SHP77 (cell line): Measurements from ENCODE around the gene EIF4B.
A peak's percentile ranks its signal among the peaks of the same experiment; 100 is the strongest.
"Not testable (repeated sequence)": the region's sequence is repeated elsewhere in the genome, so short reads cannot be mapped to it uniquely, and the experiment has no call there.

Source experiments
- DNase-seq, 2 experiments: peaks; one replicate each; lab custom pipeline; 2025; lab: John Stamatoyannopoulos, UW

Gene EIF4B

GRCh38 chr12:52992699-52993557 lies 13.3 kb upstream of the EIF4B start:
- no peak for DNase-seq

- no peak for DNase-seq
These were observed 12.7 kb upstream of the EIF4B start for GRCh38 chr12:52993558-52993869.

- DNase-seq, result no peak
These were observed 2.1 kb upstream of the EIF4B start for GRCh38 chr12:53004178-53004577.

GRCh38 chr12:53004582-53004981 lies 1.7 kb upstream of the EIF4B start:
- no peak for DNase-seq

DNA sequence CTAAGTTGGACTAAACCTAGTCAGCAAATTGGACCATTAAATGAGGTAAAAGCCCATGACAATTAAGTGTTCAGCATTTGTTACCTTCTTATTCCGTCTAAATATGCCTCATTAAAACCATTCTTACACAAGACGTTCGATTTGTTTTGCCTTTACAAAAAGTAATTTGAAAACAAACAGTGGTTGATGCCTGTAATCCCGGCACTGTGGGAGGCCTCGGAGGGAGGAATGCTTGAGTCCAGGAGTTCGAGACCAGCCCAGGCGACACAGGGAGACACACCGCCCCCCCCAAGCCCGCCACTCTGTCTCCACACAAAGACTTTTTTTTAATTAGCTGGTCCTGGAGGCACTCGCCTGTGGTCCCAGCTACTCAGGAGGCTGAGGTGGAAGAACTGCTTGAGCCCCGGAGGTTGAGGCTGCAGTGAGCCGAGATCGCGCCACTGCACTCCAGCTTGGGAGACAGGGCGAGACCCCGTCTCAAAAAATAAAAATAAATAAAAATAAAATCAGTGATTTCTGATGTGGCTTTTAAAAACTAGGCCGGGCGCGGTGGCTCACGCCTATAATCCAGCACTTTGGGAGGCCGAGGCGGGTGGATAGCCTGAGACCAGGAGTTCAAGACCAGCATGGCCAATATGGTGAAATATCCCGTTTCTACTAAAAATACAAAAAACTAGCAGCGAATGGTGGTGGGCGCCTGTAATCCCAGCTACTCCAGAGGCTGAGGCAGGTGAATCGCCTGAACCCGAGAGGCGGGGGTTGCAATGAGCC lies 856 bp upstream of the EIF4B start:
- no peak for DNase-seq

- peak; percentile 51 to 66 for DNase-seq
These were observed 604 bp downstream of the EIF4B start for GRCh38 chr12:53006810-53007309.

GRCh38 chr12:53007343-53007742 lies 1.1 kb downstream of the EIF4B start:
- DNase-seq, result no peak

GRCh38 chr12:53008760-53009159 lies 2.5 kb downstream of the EIF4B start:
- not testable (repeated sequence) for DNase-seq

DNA sequence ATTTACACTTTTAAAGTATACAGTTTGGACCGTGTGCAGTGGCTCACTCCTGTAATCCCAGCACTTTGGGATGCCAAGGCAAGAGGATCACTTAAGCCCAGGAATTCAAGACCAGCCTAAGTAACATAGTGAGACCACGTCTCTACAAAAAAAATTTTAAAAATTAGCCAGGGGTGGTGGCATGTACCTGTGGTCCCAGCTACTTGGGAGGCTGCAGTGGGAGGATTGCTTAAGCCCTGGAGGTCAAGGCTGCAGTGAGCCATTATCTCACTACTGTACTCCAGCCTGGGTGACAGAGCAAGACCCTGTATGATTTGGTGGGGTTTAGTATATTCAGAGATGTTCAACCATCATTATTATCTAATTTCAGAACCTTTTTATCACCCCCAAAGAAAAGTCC lies 4.7 kb downstream of the EIF4B start:
- DNase-seq, result no peak

DNA sequence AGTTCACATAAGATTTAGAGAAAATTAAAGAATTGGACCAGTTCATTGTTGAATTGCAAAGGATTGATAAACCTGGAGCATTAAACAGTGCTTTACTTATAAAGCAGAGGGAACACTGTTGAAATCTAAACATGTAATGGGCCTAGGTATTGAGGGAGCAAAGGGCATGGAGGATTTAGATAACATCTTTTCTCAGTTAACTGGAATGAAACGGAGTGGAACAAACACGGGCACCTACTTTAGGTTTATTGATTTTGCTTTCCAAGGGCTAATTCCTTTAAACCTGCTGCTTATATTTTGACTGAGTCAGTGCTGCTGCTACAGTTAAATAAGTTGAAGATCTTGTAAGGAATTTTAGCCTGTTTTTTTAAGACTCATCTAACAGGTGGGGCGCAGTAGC lies 5.6 kb downstream of the EIF4B start:
- DNase-seq, result no peak

- no peak for DNase-seq
These were observed 6.7 kb downstream of the EIF4B start for GRCh38 chr12:53012928-53013327.

DNA sequence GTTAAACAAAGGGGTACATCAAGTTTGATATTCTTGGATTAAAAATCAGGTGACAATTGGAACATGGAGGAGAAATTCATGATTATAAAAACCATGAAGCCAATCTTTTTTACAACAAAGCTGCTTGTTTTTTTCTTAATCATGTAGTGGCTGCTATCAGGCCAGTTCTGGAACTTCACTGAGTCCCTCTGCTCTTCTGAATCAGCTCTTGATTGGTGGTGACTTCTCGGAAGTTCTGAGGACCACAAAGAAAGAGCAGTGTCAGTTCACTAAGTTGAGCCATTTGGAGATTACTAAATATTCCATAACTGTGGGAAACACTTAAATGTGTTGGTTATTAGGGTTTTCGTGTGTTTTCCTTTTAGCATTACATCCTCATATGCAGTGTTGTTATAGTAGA lies 8.5 kb downstream of the EIF4B start:
- no peak for DNase-seq

GRCh38 chr12:53025250-53025649 lies 19.0 kb downstream of the EIF4B start:
- no peak for DNase-seq

GRCh38 chr12:53027014-53027413 lies 20.8 kb downstream of the EIF4B start:
- DNase-seq, result not testable (repeated sequence)

- DNase-seq, result no peak
These were observed 25.4 kb downstream of the EIF4B start for GRCh38 chr12:53031616-53032015.

DNA sequence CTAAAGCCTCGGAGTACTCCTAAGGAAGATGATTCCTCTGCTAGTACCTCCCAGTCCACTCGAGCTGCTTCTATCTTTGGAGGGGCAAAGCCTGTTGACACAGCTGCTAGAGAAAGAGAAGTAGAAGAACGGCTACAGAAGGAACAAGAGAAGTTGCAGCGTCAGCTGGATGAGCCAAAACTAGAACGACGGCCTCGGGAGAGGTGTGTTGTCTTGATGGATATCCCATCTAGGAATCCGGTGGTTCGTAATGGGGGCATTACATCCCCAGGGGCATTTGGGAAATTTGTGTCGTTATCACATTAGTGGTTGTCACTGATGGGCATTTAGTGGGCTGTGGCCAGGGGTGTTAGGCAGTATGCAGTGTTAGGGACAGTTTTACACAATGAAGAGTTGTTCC lies 27.6 kb downstream of the EIF4B start:
- not testable (repeated sequence) for DNase-seq

- DNase-seq, result no peak
These were observed 28.2 kb downstream of the EIF4B start for GRCh38 chr12:53034459-53034858.

- no peak for DNase-seq
These were observed 30.5 kb downstream of the EIF4B start for GRCh38 chr12:53036802-53037201.

DNA sequence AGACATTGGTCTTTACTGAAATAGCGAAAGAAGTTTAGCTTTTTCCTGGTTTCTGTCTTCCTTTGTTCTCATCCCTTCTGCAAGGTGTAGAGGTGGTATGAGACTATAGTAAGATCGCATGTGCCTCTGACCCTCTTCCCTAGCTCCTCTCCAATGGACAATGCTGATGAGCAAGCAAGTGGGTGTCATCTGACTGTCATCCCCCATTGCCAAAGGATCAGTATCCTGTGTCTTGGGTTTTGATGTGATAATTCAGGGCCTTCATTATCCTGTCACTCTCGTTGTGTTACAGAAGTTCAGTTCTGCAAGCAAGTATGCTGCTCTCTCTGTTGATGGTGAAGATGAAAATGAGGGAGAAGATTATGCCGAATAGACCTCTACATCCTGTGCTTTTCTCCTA lies 33.6 kb downstream of the EIF4B start:
- no peak for DNase-seq

GRCh38 chr12:53042607-53043454 lies 36.6 kb downstream of the EIF4B start:
- no peak for DNase-seq

GRCh38 chr12:53044052-53044581 lies 37.9 kb downstream of the EIF4B start:
- no peak for DNase-seq
